ENCODE results near the gene STIM1. TPM values are rescaled to one million over a fixed set of nuclear protein-coding genes. Genes with fewer than 3 reads are reported as not detected.
"Not testable (repeated sequence)": the region's sequence is repeated elsewhere in the genome, so short reads cannot be mapped to it uniquely, and the experiment has no call there.

The STIM1 gene
- total RNA-seq, 1 experiment from 2014 or later, result 93.6 TPM

GRCh38 chr11:3894128-3894731 is 38.8 kb downstream of the STIM1 start:
- no TSS peak for BruUV-seq (replicated peaks)

DNA sequence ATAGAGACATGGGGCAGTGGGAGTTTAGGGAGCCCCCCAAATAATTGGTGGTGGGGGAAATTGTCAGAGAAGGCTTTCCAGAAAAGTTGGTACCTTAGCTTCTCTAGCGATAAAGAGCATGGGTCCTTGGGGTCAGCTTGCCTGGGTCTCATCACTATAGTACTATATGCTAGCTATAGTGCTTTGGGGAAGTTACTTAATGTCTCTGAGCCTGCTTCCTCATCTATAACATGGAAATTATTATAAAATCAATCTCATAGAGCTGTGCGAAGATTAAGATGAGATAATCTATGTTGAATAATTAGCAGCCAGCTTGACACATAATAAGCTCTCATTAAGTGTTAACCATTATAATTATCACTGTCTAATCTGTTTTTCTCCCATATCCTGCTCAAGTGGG is 41.2 kb downstream of the STIM1 start:
- in situ Hi-C loops (cut with HindIII; ENCODE audit: low pct_unique_long_range_greater_than_20kb, low sequenced_read_pairs), result no loop called here
- Histone ChIP-seq H3K4me3 (ENCODE audit: low read depth in 2 of 2, low read length in 2 of 2) (no peak overlapping the region), H3K36me3 (ENCODE audit: control insufficient read depth, insufficient read depth, low read length) (no peaks in the 10 kb centered on the region), H3K9me3 (ENCODE audit: control insufficient read depth, insufficient read depth, low read depth, low read length) (no peaks in the 10 kb centered on the region), H3K27ac (ENCODE audit: low read length) (no peak overlapping the region), H3K27me3 (ENCODE audit: control insufficient read depth, insufficient read depth, low read length) (no peaks in the 10 kb centered on the region), H3K4me1 (ENCODE audit: control insufficient read depth, insufficient read depth, low read length) (peaks cover 18% of the 10 kb centered on the region; the same call in 1 of the 2 replicates)
- DNase-seq (ENCODE audit: low read depth, low spot score) (no peak), ATAC-seq (no peak)
- TF ChIP-seq CTCF (IDR thresholded peaks at IDR 0.05) (no peak), SIN3A (IDR thresholded peaks at IDR 0.05; ENCODE audit: borderline replicate concordance, insufficient read depth, low read depth, low read length) (no peak), POLR2AphosphoS5 (IDR thresholded peaks at IDR 0.05; ENCODE audit: low read depth, low read length) (no peak), TCF7L2 (IDR thresholded peaks at IDR 0.05; ENCODE audit: low read depth, low read length) (no peak)
- TF ChIP-seq, protein P1, sequence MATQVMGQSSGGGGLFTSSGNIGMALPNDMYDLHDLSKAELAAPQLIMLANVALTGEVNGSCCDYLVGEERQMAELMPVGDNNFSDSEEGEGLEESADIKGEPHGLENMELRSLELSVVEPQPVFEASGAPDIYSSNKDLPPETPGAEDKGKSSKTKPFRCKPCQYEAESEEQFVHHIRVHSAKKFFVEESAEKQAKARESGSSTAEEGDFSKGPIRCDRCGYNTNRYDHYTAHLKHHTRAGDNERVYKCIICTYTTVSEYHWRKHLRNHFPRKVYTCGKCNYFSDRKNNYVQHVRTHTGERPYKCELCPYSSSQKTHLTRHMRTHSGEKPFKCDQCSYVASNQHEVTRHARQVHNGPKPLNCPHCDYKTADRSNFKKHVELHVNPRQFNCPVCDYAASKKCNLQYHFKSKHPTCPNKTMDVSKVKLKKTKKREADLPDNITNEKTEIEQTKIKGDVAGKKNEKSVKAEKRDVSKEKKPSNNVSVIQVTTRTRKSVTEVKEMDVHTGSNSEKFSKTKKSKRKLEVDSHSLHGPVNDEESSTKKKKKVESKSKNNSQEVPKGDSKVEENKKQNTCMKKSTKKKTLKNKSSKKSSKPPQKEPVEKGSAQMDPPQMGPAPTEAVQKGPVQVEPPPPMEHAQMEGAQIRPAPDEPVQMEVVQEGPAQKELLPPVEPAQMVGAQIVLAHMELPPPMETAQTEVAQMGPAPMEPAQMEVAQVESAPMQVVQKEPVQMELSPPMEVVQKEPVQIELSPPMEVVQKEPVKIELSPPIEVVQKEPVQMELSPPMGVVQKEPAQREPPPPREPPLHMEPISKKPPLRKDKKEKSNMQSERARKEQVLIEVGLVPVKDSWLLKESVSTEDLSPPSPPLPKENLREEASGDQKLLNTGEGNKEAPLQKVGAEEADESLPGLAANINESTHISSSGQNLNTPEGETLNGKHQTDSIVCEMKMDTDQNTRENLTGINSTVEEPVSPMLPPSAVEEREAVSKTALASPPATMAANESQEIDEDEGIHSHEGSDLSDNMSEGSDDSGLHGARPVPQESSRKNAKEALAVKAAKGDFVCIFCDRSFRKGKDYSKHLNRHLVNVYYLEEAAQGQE (IDR thresholded peaks at IDR 0.05; ENCODE audit: insufficient read depth in 1 of 2, low read depth in 2 of 2, low read length in 1 of 2), result no peak
- CTCF ChIA-PET, result interaction anchor here (0.6 kb wide), 1 partner anchor 14 kb away, joined by 4 read pairs; no protein-coding TSS in a partner anchor
- POLR2A ChIA-PET, result interaction anchor here (0.7 kb wide), 1 partner anchor 9 kb away, joined by 3 read pairs; no protein-coding TSS in a partner anchor
- no TSS peak for BruUV-seq (replicated peaks)
- intact Hi-C loops (cut with micrococcal nuclease; ENCODE audit: unreplicated experiment), result no loop called here

More at GRCh38 chr11:3894128-3894731, 38.8 kb downstream of the STIM1 start:
- Histone ChIP-seq H3K9me3 (ENCODE audit: control insufficient read depth, insufficient read depth, low read depth, low read length) (no peaks in the 10 kb centered on the region), H3K27me3 (ENCODE audit: control insufficient read depth, insufficient read depth, low read length) (no peaks in the 10 kb centered on the region), H3K36me3 (ENCODE audit: control insufficient read depth, insufficient read depth, low read length) (no peaks in the 10 kb centered on the region), H3K4me3 (ENCODE audit: low read depth in 2 of 2, low read length in 2 of 2) (no peak overlapping the region), H3K4me1 (ENCODE audit: control insufficient read depth, insufficient read depth, low read length) (peaks cover 16% of the 10 kb centered on the region; the same call in 1 of the 2 replicates), H3K27ac (ENCODE audit: low read length) (no peak overlapping the region; the same call in 1 of the 2 replicates)
- DNase-seq (ENCODE audit: low read depth, low spot score) (no peak), ATAC-seq (peak; percentile 32; the same call in 1 of the 2 replicates)
- in situ Hi-C loops (cut with HindIII; ENCODE audit: low pct_unique_long_range_greater_than_20kb, low sequenced_read_pairs) (no loop called here), intact Hi-C loops (cut with micrococcal nuclease; ENCODE audit: unreplicated experiment) (no loop called here)
- TF ChIP-seq CTCF (IDR thresholded peaks at IDR 0.05) (no peak), POLR2AphosphoS5 (IDR thresholded peaks at IDR 0.05; ENCODE audit: low read depth, low read length) (no peak), TCF7L2 (IDR thresholded peaks at IDR 0.05; ENCODE audit: low read depth, low read length) (no peak), SIN3A (IDR thresholded peaks at IDR 0.05; ENCODE audit: borderline replicate concordance, insufficient read depth, low read depth, low read length) (no peak)
- TF ChIP-seq, protein P1 (IDR thresholded peaks at IDR 0.05; ENCODE audit: insufficient read depth in 1 of 2, low read depth in 2 of 2, low read length in 1 of 2), result no peak
- ChIA-PET POLR2A (interaction anchor here (0.7 to 0.8 kb wide), 4 partner anchors 8 to 541 kb away, joined by 6 to 8 read pairs (median 8); no protein-coding TSS in a partner anchor), CTCF (interaction anchor here (0.7 to 1.3 kb wide), 2 partner anchors 39 to 732 kb away, joined by 3 to 4 read pairs; partner anchors contain the start of gene STIM1)

GRCh38 chr11:3900230-3900629 is 44.8 kb downstream of the STIM1 start:
- ATAC-seq; H3K4me3 ChIP-seq (ENCODE audit: low read depth in 2 of 2, low read length in 2 of 2); intact Hi-C loops (cut with micrococcal nuclease; ENCODE audit: unreplicated experiment); POLR2A ChIA-PET; H3K27me3 ChIP-seq (ENCODE audit: control insufficient read depth, insufficient read depth, low read length); H3K27ac ChIP-seq (ENCODE audit: low read length); H3K36me3 ChIP-seq (ENCODE audit: control insufficient read depth, insufficient read depth, low read length); DNase-seq (ENCODE audit: low read depth, low spot score); BruUV-seq (replicated peaks); H3K9me3 ChIP-seq (ENCODE audit: control insufficient read depth, insufficient read depth, low read depth, low read length): not testable (repeated sequence)
- in situ Hi-C loops (cut with HindIII; ENCODE audit: low pct_unique_long_range_greater_than_20kb, low sequenced_read_pairs), result loop anchor here (10.0 kb wide), 1 partner anchor 65 kb away; no protein-coding TSS in a partner anchor
- CTCF ChIA-PET, result interaction anchor here (1.7 kb wide), 1 partner anchor 45 kb away, joined by 5 read pairs; the partner anchor contains the start of gene STIM1
- peaks cover 25% of the 10 kb centered on the region for H3K4me1 ChIP-seq (ENCODE audit: control insufficient read depth, insufficient read depth, low read length)

All from Panc1 (cell line).